HG02981 (cell line): ENCODE data around the gene ACSS1.
A peak's percentile ranks its signal among the peaks of the same experiment; 100 is the strongest.

ENCODE experiments used
- ATAC-seq: cut with Tn5 transposase; IDR thresholded peaks from one replicate; pipeline ENCODE4 v1.9.1; 2021; ENCODE audit warnings: mild to moderate bottlenecking, moderate library complexity; ENCODE audit not compliant: unreplicated experiment

Gene ACSS1

DNA sequence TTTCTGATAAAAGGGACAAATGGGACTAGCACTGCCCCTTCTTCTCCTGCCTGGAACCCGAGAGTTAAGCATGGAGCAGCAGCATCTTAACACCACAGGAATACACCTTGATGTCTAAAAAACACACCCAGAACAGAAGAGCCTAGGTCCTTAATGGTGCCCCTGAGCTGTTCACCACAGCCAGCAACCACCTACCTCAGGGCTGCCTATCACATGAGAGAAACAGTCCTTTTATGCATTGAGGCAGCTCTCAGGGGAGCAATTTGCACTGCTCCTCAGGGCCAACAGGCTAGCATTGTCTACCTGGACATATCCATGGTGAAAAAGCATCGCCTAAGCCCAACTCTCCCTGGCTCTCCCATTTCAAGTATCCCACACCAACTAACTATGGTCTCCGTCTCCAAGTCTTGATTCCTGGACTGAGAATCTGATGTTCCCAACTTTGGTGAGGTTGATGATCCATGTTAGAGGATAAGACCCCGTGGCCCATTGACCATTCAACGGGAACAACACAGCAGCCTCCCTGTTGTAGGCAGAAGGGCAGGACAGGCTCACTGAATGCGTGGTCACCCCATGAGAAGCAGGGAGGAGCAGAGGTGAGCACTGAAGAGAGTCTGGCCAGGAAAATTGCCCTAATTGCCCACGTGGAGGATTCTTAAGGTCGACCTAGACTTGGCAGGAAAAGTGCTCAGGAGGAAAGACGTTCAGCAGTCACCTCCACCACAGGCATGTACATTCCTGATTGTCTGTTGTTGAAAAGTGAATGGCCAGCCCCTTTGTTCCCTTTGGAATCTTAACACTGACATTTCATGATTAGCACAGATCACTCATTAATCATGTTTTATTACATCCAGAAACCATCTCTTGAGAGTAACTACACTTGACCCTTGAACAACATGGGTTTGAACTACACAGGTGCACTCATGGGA, 61.2 kb downstream of the ACSS1 start:
- no peak for ATAC-seq

DNA sequence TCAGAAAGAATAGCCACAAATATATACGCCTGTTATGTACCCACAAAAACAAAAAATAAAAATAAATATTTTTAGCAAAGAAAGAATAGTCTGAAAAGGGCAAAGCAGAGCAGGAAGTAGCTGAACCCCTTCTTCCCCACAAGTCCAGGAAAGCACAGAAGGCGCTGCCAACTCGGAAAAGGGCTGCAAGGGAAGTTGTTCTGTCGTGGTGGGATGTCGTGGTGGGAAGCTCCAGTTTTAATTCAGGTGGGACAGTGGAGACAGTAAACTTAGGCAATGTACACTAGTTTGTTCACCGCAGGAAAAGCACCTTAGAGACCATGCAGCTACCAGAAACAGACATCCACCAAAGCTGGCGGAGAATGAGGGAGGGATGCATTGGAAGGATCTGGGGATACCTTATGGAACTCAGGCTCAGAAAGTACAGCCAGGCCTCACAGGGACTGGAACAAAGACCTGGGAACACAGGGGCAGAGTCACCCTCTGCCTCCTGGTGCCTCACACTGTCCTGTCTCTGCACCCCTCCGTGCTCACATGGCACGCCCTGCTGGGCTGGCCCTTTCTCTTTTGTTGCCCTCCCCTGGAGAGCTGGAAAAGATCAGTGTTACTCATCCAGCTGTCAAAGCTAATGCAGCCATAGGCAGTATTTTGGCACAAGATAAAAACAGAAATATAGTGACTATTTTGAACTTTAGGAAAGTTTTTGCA, 62.0 kb downstream of the ACSS1 start:
- ATAC-seq, result no peak

DNA sequence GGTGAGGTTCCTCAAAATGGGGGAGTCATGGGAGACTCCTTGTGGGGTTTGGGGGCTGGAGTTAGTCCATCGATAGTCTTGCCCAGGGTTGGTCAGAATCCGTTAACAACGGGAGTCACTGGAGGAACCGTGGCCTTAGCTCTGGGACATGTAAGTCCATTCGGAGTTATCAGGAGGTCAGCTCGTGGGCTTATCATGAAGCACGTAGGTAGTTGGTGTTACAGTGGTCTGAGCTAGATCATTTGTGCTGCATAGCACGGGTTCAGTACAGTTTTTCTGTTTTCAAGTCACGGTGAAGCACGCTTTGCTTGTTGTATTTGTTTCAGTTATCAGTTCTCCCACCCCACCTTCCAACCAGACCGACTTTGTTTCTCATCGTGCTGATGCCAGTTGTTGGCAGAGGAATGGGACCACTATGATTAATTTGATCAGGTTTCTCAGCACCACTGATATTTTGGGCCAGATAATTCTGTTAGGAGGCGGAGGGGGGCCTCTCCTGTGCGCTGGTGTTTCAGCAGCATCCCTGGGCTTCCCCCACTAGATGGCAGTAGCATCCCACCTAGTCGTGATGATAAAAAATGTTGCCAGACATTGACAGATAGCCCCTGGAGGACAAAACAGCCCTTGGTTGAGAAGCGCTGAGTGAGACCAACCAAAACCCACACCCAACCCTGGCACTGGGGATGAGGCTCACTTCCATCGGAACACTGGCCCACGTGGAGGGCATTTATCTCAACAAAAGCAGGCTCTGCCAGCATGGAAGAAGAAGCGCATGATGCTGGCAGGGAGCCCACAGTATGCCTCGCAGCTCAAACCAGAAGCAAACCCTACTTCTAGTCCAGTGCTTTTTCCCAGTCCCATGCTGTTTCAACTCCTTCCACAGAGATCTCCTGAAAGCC, 63.2 kb downstream of the ACSS1 start:
- ATAC-seq, result peak; percentile 25

DNA sequence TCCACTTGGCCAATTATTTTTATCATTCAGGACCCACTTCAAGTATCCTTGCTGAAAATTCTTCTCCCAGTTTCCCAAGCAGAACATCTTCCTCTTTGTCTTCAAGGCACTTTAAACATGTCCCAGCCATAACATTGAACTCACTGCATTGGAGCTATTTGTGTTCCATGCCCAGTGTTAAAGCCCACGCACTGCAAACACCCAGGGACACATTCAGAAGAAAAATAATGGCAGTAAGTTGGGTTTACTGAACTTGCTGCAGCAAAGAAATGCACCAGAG, 63.8 kb downstream of the ACSS1 start:
- no peak for ATAC-seq

DNA sequence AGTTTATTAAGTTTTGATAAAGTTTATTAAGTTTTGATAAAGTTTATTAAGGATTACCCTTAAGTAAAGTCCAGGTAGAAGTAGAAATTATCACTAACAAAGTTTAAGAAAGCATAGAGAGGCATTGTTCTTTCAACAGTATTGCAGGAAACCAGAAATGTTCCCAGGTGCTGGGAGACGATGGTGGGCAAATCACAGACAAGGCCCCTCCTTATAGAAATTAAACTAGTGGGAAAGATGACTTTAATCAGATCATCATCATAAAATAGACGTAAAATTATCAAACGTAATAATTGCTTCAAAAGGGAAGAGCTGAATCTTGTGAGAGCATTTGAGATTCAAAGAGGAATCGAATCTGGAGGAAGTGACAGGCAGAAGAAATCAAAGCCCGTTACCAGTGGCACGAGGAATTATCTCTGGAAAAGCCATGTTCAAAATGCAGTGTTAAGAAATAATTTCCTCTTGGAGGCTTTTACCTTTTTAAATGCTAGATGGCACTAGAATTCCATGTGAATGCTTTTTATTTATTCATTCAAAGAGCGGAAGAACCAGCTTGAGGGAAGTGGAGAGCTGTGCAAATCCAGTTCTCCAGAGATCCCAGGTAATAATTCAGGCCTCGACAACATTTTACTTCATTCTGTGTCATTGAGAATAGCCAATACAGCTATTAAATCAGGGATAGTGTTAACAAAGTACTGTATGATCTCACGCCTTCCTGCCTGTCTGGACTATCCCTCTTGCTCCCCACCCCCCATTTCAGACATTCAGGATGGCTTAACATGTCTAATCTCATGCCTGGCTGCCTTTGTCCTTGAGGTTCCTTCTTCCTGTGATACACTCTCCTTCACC, 64.4 kb downstream of the ACSS1 start:
- no peak for ATAC-seq

- peak; percentile 95 for ATAC-seq
Measured at GRCh38 chr20:24992487-24993205, 65.3 kb downstream of the ACSS1 start, which contains the start of gene APMAP. APMAP (minus strand) TSS chr20:24992751; CDS start chr20:24992688, 63 bp downstream.

DNA sequence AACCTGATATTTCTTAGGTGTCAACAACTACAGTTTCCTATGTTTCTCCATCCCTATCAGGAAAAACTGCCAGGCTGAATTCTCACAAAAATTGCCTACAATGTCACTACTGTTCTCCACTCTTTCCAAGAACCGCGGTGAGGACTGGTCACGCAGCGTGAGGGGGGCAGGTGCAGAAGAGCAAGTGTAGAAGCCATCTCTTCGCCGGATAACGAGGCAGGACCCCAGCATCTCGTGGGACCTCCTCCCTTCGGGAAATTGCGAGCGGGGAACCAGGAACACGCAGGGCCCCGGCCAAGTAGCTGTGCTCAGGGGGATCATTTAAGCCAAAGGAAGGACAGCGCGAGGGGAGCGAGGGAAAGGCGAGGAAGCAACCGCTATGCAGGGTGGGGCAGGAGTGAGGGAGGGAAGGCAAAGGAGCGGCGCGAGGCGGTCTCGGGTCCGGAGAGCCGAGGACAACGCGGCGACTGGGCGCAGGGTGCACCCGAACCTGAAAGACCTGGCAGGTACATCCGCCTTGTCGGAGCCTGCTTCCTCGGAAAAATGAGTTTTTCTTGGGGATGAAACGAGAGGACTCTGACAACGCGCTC, 65.9 kb downstream of the ACSS1 start:
- ATAC-seq, result peak; percentile 11

GRCh38 chr20:24990810-24991252, 67.1 kb downstream of the ACSS1 start:
- ATAC-seq, result no peak

GRCh38 chr20:24989162-24989561, 68.8 kb downstream of the ACSS1 start:
- ATAC-seq, result no peak

- no peak for ATAC-seq
Measured at GRCh38 chr20:24987873-24988835, 69.8 kb downstream of the ACSS1 start.

DNA sequence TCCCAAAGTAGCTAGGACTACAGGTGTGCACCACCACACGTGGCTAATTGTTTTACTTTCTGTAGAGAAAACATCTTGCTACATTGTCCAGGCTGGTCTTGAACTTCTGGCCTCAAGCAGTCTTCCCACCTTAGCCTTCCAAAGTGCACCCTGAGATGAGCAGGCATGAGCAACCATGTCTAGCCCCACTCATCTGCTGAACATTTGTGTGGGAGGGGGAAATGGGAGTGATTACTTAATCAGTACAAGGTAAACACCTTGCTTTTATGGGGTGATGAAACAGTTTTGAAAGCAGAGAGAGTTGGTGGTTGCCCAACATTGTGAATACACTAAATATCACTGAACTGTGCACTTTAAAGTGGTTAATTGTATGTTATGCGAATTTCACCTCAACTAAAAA, 70.7 kb downstream of the ACSS1 start:
- no peak for ATAC-seq

GRCh38 chr20:24986436-24987015, 71.4 kb downstream of the ACSS1 start:
- no peak for ATAC-seq

GRCh38 chr20:24985802-24986201, 72.1 kb downstream of the ACSS1 start:
- ATAC-seq, result no peak

DNA sequence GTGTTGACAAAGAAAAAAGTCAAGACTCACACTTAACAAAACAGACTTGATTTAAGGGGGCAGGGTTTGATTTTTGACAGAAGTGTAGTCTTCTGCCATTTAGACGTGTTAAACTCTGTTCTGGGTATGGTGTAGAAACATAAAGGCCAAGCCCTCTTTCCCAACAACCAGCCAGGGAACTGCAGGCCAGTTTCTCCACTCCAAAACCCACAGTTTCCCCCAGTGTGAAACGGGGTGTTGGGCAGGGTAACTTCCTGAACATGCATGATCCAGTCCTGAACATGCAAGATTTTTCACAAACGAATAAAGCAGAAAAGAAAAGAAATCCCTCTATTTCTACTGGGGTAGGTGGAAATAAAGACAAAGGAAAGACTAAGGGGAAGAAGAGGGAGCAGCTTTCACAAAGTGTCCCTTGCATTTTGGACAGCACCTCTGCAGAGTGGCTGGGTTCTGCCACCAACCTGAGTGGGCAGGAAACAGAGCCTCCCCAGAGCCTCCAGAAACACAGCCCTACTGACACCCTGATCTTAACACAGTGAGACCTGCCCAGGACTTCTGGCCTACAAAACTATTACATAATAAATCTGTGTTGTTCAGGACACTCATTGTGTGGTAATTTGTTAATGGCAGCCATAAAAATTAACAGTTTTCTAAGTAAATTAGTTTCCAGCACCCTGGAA, 72.8 kb downstream of the ACSS1 start:
- no peak for ATAC-seq

GRCh38 chr20:24983896-24984295, 74.0 kb downstream of the ACSS1 start:
- no peak for ATAC-seq

GRCh38 chr20:24981790-24982189, 76.1 kb downstream of the ACSS1 start:
- no peak for ATAC-seq

DNA sequence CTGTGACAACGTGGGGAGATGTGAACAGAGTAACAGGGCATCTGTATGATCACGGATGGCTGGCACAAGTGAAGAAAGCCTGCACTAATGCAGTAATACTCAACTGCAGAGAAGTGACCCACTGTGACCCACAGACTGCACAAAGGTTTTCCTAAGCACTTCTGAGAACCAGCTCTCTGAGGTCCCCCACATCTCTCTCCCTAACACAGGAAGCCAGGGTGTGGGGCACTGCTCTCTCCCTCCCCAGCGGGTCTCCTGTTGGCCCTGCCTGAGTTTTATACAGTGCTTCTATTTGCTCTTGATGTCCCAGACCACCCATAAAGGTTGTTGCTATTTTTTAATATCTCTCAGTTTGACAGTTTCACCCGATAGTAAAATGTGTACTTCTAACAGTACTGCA, 76.7 kb downstream of the ACSS1 start:
- no peak for ATAC-seq
